ENCODE measurements around the gene SSNA1.

- TF ChIP-seq YY1 (IDR thresholded peaks at IDR 0.05; ENCODE audit: insufficient read depth, insufficient read length) (no peak), SUZ12 (IDR thresholded peaks at IDR 0.05; ENCODE audit: extremely low read depth, insufficient read depth, insufficient read length) (no peak)
Observed at GRCh38 chr9:137228506-137228967, 40.1 kb downstream of the SSNA1 start.
